WTC11 (cell line): ENCODE data around the gene DNAJB11.
"Not testable (repeated sequence)": the region's sequence is repeated elsewhere in the genome, so short reads cannot be mapped to it uniquely, and the experiment has no call there.

Experiments used
- AR ChIP-seq: fragments of 250-450 bp; sonication (Bioruptor Pico); IDR thresholded peaks from 2 replicates; pipeline ENCODE4 v1.9.0; 2021; ENCODE audit warnings: mild to moderate bottlenecking
- ESRRA ChIP-seq: sonication (generic); formaldehyde crosslinking; IDR thresholded peaks from 2 replicates; pipeline ENCODE4 v1.8.1; 2022; ENCODE audit warnings: mild to moderate bottlenecking, missing genetic modification reagents, borderline replicate concordance
- TP53 ChIP-seq: sonication (generic); formaldehyde crosslinking; IDR thresholded peaks from 2 replicates; pipeline ENCODE4 v1.8.1; 2023; ENCODE audit warnings: mild to moderate bottlenecking, missing genetic modification reagents
- ZNF138 ChIP-seq: sonication (generic); formaldehyde crosslinking; conservative IDR thresholded peaks from 2 replicates; pipeline ENCODE4 v1.8.1; 2022; ENCODE audit warnings: mild to moderate bottlenecking, moderate library complexity, missing genetic modification reagents
- TF ChIP-seq, protein P1 (sequence below): sonication (generic); formaldehyde crosslinking; IDR thresholded peaks from 2 replicates; pipeline ENCODE4 v1.8.0; 2022; ENCODE audit warnings: mild to moderate bottlenecking, missing genetic modification reagents
- TF ChIP-seq, protein P2 (sequence below): sonication (generic); formaldehyde crosslinking; IDR thresholded peaks from 2 replicates; pipeline ENCODE4 v1.8.1; 2022; ENCODE audit warnings: mild to moderate bottlenecking, moderate library complexity, missing genetic modification reagents
- TF ChIP-seq, protein P3 (sequence below): fragments of 200-600 bp; IDR thresholded peaks from 2 replicates; pipeline ENCODE4 v1.8.0; 2022; ENCODE audit warnings: antibody characterized with exemption
- TF ChIP-seq, protein P4 (sequence below): sonication (generic); formaldehyde crosslinking; IDR thresholded peaks from 2 replicates; pipeline ENCODE4 v1.8.0; 2022; ENCODE audit warnings: mild to moderate bottlenecking, missing genetic modification reagents

- TF ChIP-seq ZNF138 (CRISPR knock-in tag); AR (CRISPR knock-in tag); ESRRA; TP53 (CRISPR knock-in tag): not testable (repeated sequence)
- TF ChIP-seq, protein P1, sequence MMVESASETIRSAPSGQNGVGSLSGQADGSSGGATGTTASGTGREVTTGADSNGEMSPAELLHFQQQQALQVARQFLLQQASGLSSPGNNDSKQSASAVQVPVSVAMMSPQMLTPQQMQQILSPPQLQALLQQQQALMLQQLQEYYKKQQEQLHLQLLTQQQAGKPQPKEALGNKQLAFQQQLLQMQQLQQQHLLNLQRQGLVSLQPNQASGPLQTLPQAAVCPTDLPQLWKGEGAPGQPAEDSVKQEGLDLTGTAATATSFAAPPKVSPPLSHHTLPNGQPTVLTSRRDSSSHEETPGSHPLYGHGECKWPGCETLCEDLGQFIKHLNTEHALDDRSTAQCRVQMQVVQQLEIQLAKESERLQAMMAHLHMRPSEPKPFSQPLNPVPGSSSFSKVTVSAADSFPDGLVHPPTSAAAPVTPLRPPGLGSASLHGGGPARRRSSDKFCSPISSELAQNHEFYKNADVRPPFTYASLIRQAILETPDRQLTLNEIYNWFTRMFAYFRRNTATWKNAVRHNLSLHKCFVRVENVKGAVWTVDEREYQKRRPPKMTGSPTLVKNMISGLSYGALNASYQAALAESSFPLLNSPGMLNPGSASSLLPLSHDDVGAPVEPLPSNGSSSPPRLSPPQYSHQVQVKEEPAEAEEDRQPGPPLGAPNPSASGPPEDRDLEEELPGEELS (CRISPR knock-in tag) = not testable (repeated sequence)
- TF ChIP-seq, protein P2, sequence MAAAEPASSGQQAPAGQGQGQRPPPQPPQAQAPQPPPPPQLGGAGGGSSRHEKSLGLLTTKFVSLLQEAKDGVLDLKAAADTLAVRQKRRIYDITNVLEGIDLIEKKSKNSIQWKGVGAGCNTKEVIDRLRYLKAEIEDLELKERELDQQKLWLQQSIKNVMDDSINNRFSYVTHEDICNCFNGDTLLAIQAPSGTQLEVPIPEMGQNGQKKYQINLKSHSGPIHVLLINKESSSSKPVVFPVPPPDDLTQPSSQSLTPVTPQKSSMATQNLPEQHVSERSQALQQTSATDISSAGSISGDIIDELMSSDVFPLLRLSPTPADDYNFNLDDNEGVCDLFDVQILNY (CRISPR knock-in tag) = not testable (repeated sequence)
- TF ChIP-seq, protein P3, sequence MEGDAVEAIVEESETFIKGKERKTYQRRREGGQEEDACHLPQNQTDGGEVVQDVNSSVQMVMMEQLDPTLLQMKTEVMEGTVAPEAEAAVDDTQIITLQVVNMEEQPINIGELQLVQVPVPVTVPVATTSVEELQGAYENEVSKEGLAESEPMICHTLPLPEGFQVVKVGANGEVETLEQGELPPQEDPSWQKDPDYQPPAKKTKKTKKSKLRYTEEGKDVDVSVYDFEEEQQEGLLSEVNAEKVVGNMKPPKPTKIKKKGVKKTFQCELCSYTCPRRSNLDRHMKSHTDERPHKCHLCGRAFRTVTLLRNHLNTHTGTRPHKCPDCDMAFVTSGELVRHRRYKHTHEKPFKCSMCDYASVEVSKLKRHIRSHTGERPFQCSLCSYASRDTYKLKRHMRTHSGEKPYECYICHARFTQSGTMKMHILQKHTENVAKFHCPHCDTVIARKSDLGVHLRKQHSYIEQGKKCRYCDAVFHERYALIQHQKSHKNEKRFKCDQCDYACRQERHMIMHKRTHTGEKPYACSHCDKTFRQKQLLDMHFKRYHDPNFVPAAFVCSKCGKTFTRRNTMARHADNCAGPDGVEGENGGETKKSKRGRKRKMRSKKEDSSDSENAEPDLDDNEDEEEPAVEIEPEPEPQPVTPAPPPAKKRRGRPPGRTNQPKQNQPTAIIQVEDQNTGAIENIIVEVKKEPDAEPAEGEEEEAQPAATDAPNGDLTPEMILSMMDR = not testable (repeated sequence)
- TF ChIP-seq, protein P4, sequence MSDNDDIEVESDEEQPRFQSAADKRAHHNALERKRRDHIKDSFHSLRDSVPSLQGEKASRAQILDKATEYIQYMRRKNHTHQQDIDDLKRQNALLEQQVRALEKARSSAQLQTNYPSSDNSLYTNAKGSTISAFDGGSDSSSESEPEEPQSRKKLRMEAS (CRISPR knock-in tag) = not testable (repeated sequence)
Observed at GRCh38 chr3:186634207-186634606, 63.7 kb downstream of the DNAJB11 start.
